ENCODE results near the gene CLEC1B. TPM values are rescaled to one million over a fixed set of nuclear protein-coding genes. Genes with fewer than 3 reads are reported as not detected.
"Not testable (repeated sequence)": the region's sequence is repeated elsewhere in the genome, so short reads cannot be mapped to it uniquely, and the experiment has no call there.

Gene CLEC1B
- total RNA-seq, 2 donors from 2014 or later: not detected

DNA sequence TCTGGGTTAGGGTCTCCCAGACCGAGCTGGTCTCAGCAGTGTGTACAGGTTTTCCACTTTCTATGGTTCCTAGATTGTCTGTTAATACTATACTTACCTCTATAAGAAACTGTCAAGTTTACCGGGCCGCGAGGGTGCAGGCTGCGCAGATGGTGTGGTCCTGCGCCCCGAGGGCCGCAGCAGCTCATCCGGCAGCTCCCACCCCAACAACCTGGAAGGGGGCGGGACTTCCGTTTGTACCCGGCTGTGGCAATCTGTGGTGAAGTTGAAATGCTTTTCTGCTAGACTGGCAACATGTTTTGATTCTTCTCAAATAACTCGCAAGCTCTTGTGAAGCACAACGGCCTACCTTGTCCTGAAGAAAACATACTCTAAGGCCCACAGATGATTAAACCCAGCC is 31.5 kb upstream of the CLEC1B start, which contains the start of gene CLEC9A:
CLEC9A (plus strand) TSS at position 237 of the 400 bp plus-strand sequence. CDS start 22,006 bp downstream, outside the sequence.
- TF ChIP-seq CTCF (IDR thresholded peaks at IDR 0.05): no peak
- no peak for DNase-seq (ENCODE audit: low spot score)
- Histone ChIP-seq H3K36me3 (no peaks in the 10 kb centered on the region), H3K9me3 (no peaks in the 10 kb centered on the region), H3K27ac (no peak within 1 kb of the TSS), H3K4me1 (no peaks in the 10 kb centered on the region), H3K27me3 (no peaks in the 10 kb centered on the region), H3K4me3 (no peak within 1 kb of the TSS)

DNA sequence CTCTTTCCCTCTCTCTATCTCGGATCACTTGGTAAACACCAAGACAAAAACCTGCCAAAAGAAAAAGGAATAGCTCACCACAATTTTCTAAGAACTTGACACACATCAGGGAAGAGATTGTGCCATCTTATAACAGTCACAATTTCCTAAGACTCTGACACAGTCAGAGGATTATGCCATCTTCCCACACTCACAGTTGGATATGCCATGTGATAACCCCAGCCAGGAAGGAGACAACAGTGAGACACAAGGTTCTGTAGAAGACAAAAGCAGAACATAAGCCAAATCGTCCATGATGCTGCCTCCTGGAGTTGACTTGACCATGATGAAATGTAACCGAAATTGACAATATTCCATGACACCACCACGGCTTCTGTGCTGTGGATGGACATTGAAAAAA is 28.8 kb upstream of the CLEC1B start:
- H3K27ac ChIP-seq: no peak overlapping the region
- no peak for DNase-seq (ENCODE audit: low spot score)
- no peak for TF ChIP-seq CTCF (IDR thresholded peaks at IDR 0.05)
- H3K27me3 ChIP-seq: no peaks in the 10 kb centered on the region
- no peak overlapping the region for H3K4me3 ChIP-seq
- no peaks in the 10 kb centered on the region for H3K4me1 ChIP-seq
- no peaks in the 10 kb centered on the region for H3K36me3 ChIP-seq
- no peaks in the 10 kb centered on the region for H3K9me3 ChIP-seq

DNA sequence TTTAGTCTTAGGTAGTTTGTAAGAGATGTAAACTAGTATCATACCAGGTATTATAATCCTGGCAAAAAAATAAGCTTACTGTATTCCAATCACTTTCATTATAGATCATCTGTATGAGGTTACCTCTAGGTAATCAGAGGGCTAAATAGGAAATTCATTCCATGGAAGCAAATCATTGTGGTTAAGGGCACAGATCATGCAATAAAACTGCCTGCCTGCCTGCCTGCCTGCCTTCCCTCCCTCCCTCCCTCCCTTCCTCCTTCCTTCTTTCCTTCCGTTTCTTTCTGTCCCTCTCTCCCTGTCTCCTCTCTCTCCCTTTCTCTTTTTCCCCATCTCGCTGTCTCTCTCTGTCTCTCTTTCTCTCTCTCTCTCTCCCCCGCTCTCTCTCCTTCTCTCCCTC is 28.4 kb upstream of the CLEC1B start:
- Histone ChIP-seq H3K4me3 (no peak overlapping the region), H3K4me1 (no peaks in the 10 kb centered on the region), H3K27ac (no peak overlapping the region), H3K9me3 (no peaks in the 10 kb centered on the region), H3K36me3 (no peaks in the 10 kb centered on the region), H3K27me3 (no peaks in the 10 kb centered on the region)
- no peak for DNase-seq (ENCODE audit: low spot score)
- no peak for TF ChIP-seq CTCF (IDR thresholded peaks at IDR 0.05)

DNA sequence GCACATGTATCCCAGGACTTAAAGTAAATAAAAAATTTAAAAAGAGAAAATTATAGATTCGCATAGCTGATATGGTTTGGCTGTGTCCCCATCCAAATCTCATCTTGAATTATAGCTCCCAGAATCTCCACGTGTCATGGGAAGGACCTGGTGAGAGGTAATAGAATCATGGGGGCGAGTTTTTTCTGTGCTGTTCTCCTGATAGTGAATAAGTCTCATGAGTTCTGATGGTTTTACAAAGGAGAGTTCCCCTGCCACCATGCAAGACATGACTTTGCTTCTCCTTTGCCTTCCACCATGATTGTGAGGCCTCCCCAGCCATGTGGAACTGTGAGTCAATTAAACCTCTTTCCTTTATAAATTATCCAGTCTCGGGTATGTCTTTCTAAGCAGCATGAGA is 27.7 kb upstream of the CLEC1B start:
- DNase-seq (ENCODE audit: low spot score); H3K27me3 ChIP-seq; H3K9me3 ChIP-seq; H3K36me3 ChIP-seq; H3K4me3 ChIP-seq; H3K27ac ChIP-seq; H3K4me1 ChIP-seq: not testable (repeated sequence)

DNA sequence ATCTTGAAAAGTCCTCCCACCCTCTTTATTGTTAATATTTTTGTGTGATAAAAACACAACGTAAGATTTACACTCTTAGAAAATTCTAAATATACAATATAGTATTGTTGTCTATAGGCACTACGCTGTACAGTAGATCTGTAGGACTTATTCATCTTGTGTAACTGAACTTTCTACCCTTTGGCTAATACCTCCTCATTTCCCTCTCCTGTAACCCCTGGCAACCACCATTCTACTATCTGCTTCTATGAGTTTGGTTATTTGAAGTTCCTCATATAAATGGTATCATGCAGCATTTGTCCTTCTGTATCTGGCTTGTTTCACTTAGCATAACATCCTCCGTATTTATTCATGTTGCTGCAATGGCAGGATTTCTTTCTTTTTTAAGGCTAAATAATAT is 26.3 kb upstream of the CLEC1B start:
- TF ChIP-seq CTCF (IDR thresholded peaks at IDR 0.05): no peak
- no peak overlapping the region for H3K27ac ChIP-seq
- no peaks in the 10 kb centered on the region for H3K27me3 ChIP-seq
- H3K36me3 ChIP-seq: no peaks in the 10 kb centered on the region
- no peaks in the 10 kb centered on the region for H3K4me1 ChIP-seq
- H3K4me3 ChIP-seq: no peak overlapping the region
- H3K9me3 ChIP-seq: no peaks in the 10 kb centered on the region
- no peak for DNase-seq (ENCODE audit: low spot score)

- Histone ChIP-seq H3K9me3 (no peaks in the 10 kb centered on the region), H3K4me1 (no peaks in the 10 kb centered on the region), H3K27ac (no peak overlapping the region), H3K27me3 (no peaks in the 10 kb centered on the region), H3K36me3 (no peaks in the 10 kb centered on the region), H3K4me3 (no peak overlapping the region)
- no peak for DNase-seq (ENCODE audit: low spot score)
- TF ChIP-seq CTCF (IDR thresholded peaks at IDR 0.05): no peak
Observed at GRCh38 chr12:10021342-10021741, 22.4 kb upstream of the CLEC1B start.
